NT2/D1 (cell line): ENCODE measurements around the gene FBXW8.

Experiments used
- SUZ12 ChIP-seq: IDR thresholded peaks from 2 replicates; pipeline ENCODE4 v1.6.1; 2011; ENCODE audit not compliant: insufficient read length, insufficient read depth; ENCODE audit errors: extremely low read depth
- YY1 ChIP-seq: IDR thresholded peaks from 2 replicates; pipeline ENCODE4 v1.6.1; 2011; ENCODE audit not compliant: insufficient read length, insufficient read depth

- TF ChIP-seq SUZ12 (no peak), YY1 (no peak)
Measured at GRCh38 chr12:117018685-117019084, 107.9 kb downstream of the FBXW8 start.
